Stimulated activated naive CD4-positive, alpha-beta T cell (primary cell): ENCODE measurements around the gene KLK14.
A peak's percentile ranks its signal among the peaks of the same experiment; 100 is the strongest.

Experiments
- DNase-seq, 6 experiments: peaks; one replicate each; lab custom pipeline; 2025; lab: John Stamatoyannopoulos, UW

Gene KLK14

GRCh38 chr19:51108066-51108804 lies 25.5 kb upstream of the KLK14 start, which contains the start of gene CTU1:
Gene CTU1 (minus strand): TSS chr19:51108409. CDS start chr19:51104569, 3,840 bp downstream.
- peak; percentile 93 to 98 (median 98) for DNase-seq

GRCh38 chr19:51107406-51108065 lies 24.8 kb upstream of the KLK14 start:
- no peak for DNase-seq

- DNase-seq, result no peak
These were observed 21.2 kb upstream of the KLK14 start for GRCh38 chr19:51103926-51104341.

- DNase-seq, result no peak
These were observed 20.3 kb upstream of the KLK14 start for GRCh38 chr19:51102991-51103390.

GRCh38 chr19:51101171-51101865 lies 18.6 kb upstream of the KLK14 start:
- no peak for DNase-seq

GRCh38 chr19:51100601-51101000 lies 17.9 kb upstream of the KLK14 start:
- DNase-seq, result no peak

GRCh38 chr19:51099047-51099382 lies 16.3 kb upstream of the KLK14 start:
- no peak for DNase-seq

- peak in 5 of 6 experiments; percentile 5 to 35 (median 35) for DNase-seq
These were observed 15.8 kb upstream of the KLK14 start for GRCh38 chr19:51098365-51099046.

GRCh38 chr19:51097796-51098195 lies 15.1 kb upstream of the KLK14 start:
- DNase-seq, result no peak

- DNase-seq, result peak in 5 of 6 experiments; percentile 31 to 61 (median 44)
These were observed 14.6 kb upstream of the KLK14 start for GRCh38 chr19:51097166-51097738.

- DNase-seq, result no peak
These were observed 13.9 kb upstream of the KLK14 start for GRCh38 chr19:51096473-51097165.

GRCh38 chr19:51094696-51095279 lies 12.1 kb upstream of the KLK14 start:
- DNase-seq, result peak in 4 of 6 experiments; percentile 8 to 25 (median 20)

GRCh38 chr19:51093510-51094345 lies 11.0 kb upstream of the KLK14 start:
- no peak for DNase-seq

GRCh38 chr19:51093101-51093500 lies 10.4 kb upstream of the KLK14 start:
- no peak for DNase-seq

- no peak for DNase-seq
These were observed 9.5 kb upstream of the KLK14 start for GRCh38 chr19:51091895-51092873.

GRCh38 chr19:51091126-51091525 lies 8.4 kb upstream of the KLK14 start:
- no peak for DNase-seq

GRCh38 chr19:51090471-51090870 lies 7.8 kb upstream of the KLK14 start:
- DNase-seq, result no peak

- DNase-seq, result no peak
These were observed 7.1 kb upstream of the KLK14 start for GRCh38 chr19:51089786-51090185.
